ENCODE data around the gene ZFC3H1. TPM values are rescaled to one million over a fixed set of nuclear protein-coding genes. Genes with fewer than 3 reads are reported as not detected.

The ZFC3H1 gene
- polyA plus RNA-seq, 1 experiment, result 55.5 TPM

GRCh38 chr12:71621938-71622337 lies 41.7 kb downstream of the ZFC3H1 start:
- POLR2A ChIA-PET, result no interaction called here
- Histone ChIP-seq H3K27me3 (ENCODE audit: control insufficient read depth, insufficient read depth, low read length) (no peaks in the 10 kb centered on the region), H3K4me3 (ENCODE audit: low read depth, low read length) (no peak overlapping the region), H3K9me3 (ENCODE audit: control insufficient read depth, insufficient read depth, low read length) (no peaks in the 10 kb centered on the region), H3K27ac (ENCODE audit: low read depth, low read length) (no peak overlapping the region)
- CTCF ChIA-PET, result interaction anchor here (1.4 kb wide), 1 partner anchor 15 kb away, joined by 8 read pairs; no protein-coding TSS in a partner anchor
- DNase-seq (ENCODE audit: low read depth, low spot score), result no peak
- no peak for TF ChIP-seq CTCF (IDR thresholded peaks at IDR 0.05; ENCODE audit: low read depth, low read length)

GRCh38 chr12:71610031-71610795 lies 53.4 kb downstream of the ZFC3H1 start:
- no peak for DNase-seq (ENCODE audit: low read depth, low spot score)
- CTCF ChIA-PET, result interaction anchor here (1.0 kb wide), 1 partner anchor 27 kb away, joined by 4 read pairs; no protein-coding TSS in a partner anchor

GRCh38 chr12:71607494-71608330 lies 55.9 kb downstream of the ZFC3H1 start:
- Histone ChIP-seq H3K27ac (ENCODE audit: low read depth, low read length) (no peak overlapping the region), H3K27me3 (ENCODE audit: control insufficient read depth, insufficient read depth, low read length) (no peaks in the 10 kb centered on the region), H3K9me3 (ENCODE audit: control insufficient read depth, insufficient read depth, low read length) (no peaks in the 10 kb centered on the region), H3K4me3 (ENCODE audit: low read depth, low read length) (no peak overlapping the region)
- no peak for DNase-seq (ENCODE audit: low read depth, low spot score)
- TF ChIP-seq CTCF (IDR thresholded peaks at IDR 0.05; ENCODE audit: low read depth, low read length), result no peak
- POLR2A ChIA-PET, result interaction anchor here (1.1 kb wide), 1 partner anchor 20 kb away, joined by 3 read pairs; no protein-coding TSS in a partner anchor
- CTCF ChIA-PET, result interaction anchor here (1.6 to 1.7 kb wide), 2 partner anchors 29 to 139 kb away, joined by 6 to 22 read pairs; no protein-coding TSS in a partner anchor

More at GRCh38 chr12:71610031-71610795, 53.4 kb downstream of the ZFC3H1 start:
- Histone ChIP-seq H3K9me3 (ENCODE audit: control insufficient read depth, insufficient read depth, low read length) (no peaks in the 10 kb centered on the region), H3K27me3 (ENCODE audit: control insufficient read depth, insufficient read depth, low read length) (no peaks in the 10 kb centered on the region), H3K27ac (ENCODE audit: low read depth, low read length) (no peak overlapping the region), H3K4me3 (ENCODE audit: low read depth, low read length) (no peak overlapping the region)
- TF ChIP-seq CTCF (IDR thresholded peaks at IDR 0.05; ENCODE audit: low read depth, low read length), result no peak
- POLR2A ChIA-PET, result no interaction called here

GRCh38 chr12:71605039-71605438 lies 58.6 kb downstream of the ZFC3H1 start:
- Histone ChIP-seq H3K27ac (ENCODE audit: low read depth, low read length) (no peak overlapping the region), H3K4me3 (ENCODE audit: low read depth, low read length) (no peak overlapping the region), H3K9me3 (ENCODE audit: control insufficient read depth, insufficient read depth, low read length) (no peaks in the 10 kb centered on the region), H3K27me3 (ENCODE audit: control insufficient read depth, insufficient read depth, low read length) (no peaks in the 10 kb centered on the region)
- POLR2A ChIA-PET, result interaction anchor here (0.7 kb wide), 1 partner anchor 129 kb away, joined by 3 read pairs; no protein-coding TSS in a partner anchor
- no peak for DNase-seq (ENCODE audit: low read depth, low spot score)
- TF ChIP-seq CTCF (IDR thresholded peaks at IDR 0.05; ENCODE audit: low read depth, low read length), result no peak
- CTCF ChIA-PET, result interaction anchor here (0.9 to 1.8 kb wide), 6 partner anchors 9 to 191 kb away, joined by 3 to 8 read pairs (median 3); no protein-coding TSS in a partner anchor

All from AG04450 (cell line).